Measurements from ENCODE around the gene PDE8B. TPM values are rescaled to one million over a fixed set of nuclear protein-coding genes. Genes with fewer than 3 reads are reported as not detected.

PDE8B gene
- total RNA-seq, 2 donors from 2014 or later, result not detected

GRCh38 chr5:77180167-77181081, 30.1 kb upstream of the PDE8B start:
- Mint-ChIP-seq H3K27me3 (peaks cover 12 to 30% of the 10 kb centered on the region in 2 donors), H3K4me3 (no peak overlapping the region), H3K36me3 (no peaks in the 10 kb centered on the region), H3K27ac (no peak overlapping the region), H3K9me3 (no peaks in the 10 kb centered on the region), H3K4me1 (ENCODE audit: low read depth in 2 of 2) (no peaks in the 10 kb centered on the region)
- ATAC-seq, result peak; percentile 40 to 44
- no peak for DNase-seq (ENCODE audit: low spot score)

GRCh38 chr5:77181173-77181572, 29.3 kb upstream of the PDE8B start:
- Mint-ChIP-seq H3K9me3 (no peaks in the 10 kb centered on the region), H3K36me3 (no peaks in the 10 kb centered on the region), H3K4me3 (no peak overlapping the region), H3K4me1 (ENCODE audit: low read depth in 2 of 2) (no peaks in the 10 kb centered on the region), H3K27ac (no peak overlapping the region), H3K27me3 (peaks cover 16 to 30% of the 10 kb centered on the region in 2 donors)
- DNase-seq (ENCODE audit: low spot score) (no peak), ATAC-seq (no peak)

DNA sequence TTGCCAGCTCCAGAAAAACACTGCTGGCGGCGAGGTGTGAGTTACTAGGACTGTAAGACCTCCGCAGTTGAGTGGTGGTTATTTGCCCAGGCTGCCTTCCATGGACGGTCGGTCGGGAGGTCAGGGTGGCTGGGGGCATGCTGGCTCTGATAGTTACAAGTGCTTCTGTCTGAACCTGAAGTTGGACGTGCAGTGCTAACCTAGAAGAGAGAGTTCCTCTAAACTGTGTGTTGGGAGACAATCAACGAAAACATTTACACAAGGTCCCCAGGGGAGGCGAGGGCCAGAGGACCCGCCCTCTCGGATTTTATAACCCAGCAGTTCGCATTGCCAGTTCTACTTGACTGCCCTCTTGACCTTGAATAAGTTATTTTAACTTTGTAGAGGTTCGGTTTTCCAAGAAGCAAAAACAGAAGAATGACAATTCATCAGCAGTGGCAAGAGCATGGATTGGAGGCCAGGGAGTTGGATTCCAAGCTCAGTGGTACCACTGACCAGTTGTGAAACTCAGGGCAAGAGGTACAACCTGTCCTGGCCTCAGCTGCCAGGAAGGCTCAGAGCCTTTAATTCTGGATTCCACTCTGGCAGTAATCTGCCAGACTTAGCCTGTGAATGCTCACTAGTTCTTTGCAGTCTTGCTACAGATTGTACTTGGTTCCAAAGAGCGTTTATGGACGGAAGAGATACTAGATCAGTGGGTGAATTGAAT, 28.7 kb upstream of the PDE8B start:
- Mint-ChIP-seq H3K27me3 (peaks cover 19 to 31% of the 10 kb centered on the region in 2 donors), H3K36me3 (no peaks in the 10 kb centered on the region), H3K4me1 (ENCODE audit: low read depth in 2 of 2) (no peaks in the 10 kb centered on the region), H3K4me3 (no peak overlapping the region), H3K9me3 (no peaks in the 10 kb centered on the region), H3K27ac (no peak overlapping the region)
- no peak for DNase-seq (ENCODE audit: low spot score)
- no peak for ATAC-seq

DNA sequence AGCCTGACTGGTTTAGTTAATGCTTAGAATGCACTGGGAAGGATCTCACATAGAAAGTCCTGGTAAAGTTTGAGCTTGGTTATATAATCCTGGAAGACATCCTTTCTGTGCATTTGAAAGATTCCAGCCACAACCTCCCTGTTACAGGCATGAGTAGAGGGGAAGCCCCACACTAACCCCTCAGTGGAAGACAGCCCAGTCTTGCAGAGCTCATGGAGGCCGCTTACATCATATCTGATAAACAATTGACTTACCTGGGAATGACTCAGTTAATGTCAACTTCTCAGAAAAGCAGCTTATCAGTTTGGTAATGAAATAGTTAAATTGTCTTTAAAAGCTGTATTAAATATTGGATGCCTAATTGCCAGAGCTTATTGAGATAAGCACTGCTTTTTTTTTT, 28.1 kb upstream of the PDE8B start:
- no peaks in the 10 kb centered on the region for H3K4me1 Mint-ChIP-seq (ENCODE audit: low read depth in 2 of 2)
- H3K27me3 Mint-ChIP-seq, result peaks cover 19 to 37% of the 10 kb centered on the region in 2 donors
- H3K4me3 Mint-ChIP-seq, result no peak overlapping the region
- DNase-seq (ENCODE audit: low spot score), result no peak
- H3K9me3 Mint-ChIP-seq, result no peaks in the 10 kb centered on the region
- H3K27ac Mint-ChIP-seq, result no peak overlapping the region
- H3K36me3 Mint-ChIP-seq, result no peaks in the 10 kb centered on the region
- ATAC-seq, result no peak

DNA sequence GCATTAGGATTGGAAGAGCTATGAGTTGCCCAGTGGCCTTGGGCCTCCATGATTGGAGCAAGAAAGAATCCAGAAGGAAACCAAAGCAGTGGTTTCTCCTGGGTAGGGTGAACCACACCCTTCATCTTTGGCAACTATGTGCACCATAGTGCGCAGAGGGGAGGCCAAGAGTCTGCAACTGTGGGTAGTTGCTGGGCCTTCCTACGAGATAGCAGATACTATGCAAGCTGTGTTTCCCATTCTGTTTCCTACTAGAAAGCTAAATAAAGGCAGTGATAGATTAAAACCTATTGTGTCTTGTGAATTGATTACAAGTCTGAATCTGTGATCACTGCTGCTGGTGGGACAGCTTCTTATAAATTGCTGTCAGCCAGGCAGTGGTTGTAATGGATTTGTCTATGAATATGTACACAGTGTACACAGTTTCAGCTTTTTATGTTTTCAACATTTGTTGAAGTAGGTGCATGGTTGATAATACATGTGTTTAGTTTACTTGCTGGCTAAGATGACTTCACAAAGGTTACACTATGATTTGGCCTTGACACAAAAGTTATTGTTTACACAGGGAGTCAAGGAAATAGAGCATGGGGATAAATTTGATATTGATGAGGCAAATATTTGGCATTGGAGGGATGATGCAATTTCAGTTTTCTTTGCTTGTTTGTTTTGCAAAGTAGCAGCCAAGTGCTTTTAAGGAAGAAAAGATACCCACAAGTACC, 23.7 kb upstream of the PDE8B start:
- no peak for ATAC-seq

GRCh38 chr5:77189421-77189820, 21.1 kb upstream of the PDE8B start:
- Mint-ChIP-seq H3K9me3 (no peaks in the 10 kb centered on the region), H3K4me3 (no peak overlapping the region), H3K36me3 (no peaks in the 10 kb centered on the region), H3K4me1 (ENCODE audit: low read depth in 2 of 2) (no peaks in the 10 kb centered on the region), H3K27me3 (peaks cover 16 to 41% of the 10 kb centered on the region in 2 donors), H3K27ac (no peak overlapping the region)
- DNase-seq (ENCODE audit: low spot score) (no peak), ATAC-seq (peak in 1 of 2 donors; percentile 47)

More for the DNA sequence above, 23.7 kb upstream of the PDE8B start:
- Mint-ChIP-seq H3K36me3 (no peaks in the 10 kb centered on the region), H3K4me3 (no peak overlapping the region), H3K27ac (no peak overlapping the region), H3K27me3 (peaks cover 20 to 42% of the 10 kb centered on the region in 2 donors), H3K4me1 (ENCODE audit: low read depth in 2 of 2) (no peaks in the 10 kb centered on the region), H3K9me3 (no peaks in the 10 kb centered on the region)
- DNase-seq (ENCODE audit: low spot score), result no peak

DNA sequence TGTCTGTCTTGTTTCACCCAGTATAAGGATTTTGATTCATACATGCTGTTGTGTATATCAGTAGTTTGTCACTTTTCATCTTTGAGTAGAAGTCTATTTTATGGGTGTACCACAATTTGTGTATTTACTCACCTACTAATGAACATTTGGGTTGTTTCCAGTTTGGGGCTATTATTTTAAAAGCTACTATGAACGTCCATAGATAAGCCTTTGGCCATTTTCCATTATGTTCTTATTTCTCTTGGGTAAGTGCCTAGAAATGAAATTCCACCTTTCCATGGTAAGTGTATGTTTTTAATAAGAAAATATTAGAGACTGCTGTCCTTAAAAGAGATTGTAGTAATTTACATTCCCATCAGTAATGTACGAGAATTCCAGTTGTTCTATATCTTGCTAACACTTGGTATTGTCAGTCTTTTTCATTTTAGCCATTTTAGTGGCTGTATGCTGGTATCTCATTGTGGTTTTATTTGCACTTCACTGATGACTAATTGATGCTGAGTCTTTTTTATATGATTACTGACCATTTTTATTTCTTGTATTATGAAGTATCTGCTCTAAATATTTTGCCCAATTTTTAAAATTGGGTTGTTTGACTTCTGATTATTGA, 17.9 kb upstream of the PDE8B start:
- no peak for DNase-seq (ENCODE audit: low spot score)
- Mint-ChIP-seq H3K27me3 (peaks cover 17 to 54% of the 10 kb centered on the region in 2 donors), H3K27ac (no peak overlapping the region), H3K9me3 (no peaks in the 10 kb centered on the region), H3K36me3 (peaks cover 2% of the 10 kb centered on the region), H3K4me3 (no peak overlapping the region), H3K4me1 (ENCODE audit: low read depth in 2 of 2) (no peaks in the 10 kb centered on the region)
- no peak for ATAC-seq

DNA sequence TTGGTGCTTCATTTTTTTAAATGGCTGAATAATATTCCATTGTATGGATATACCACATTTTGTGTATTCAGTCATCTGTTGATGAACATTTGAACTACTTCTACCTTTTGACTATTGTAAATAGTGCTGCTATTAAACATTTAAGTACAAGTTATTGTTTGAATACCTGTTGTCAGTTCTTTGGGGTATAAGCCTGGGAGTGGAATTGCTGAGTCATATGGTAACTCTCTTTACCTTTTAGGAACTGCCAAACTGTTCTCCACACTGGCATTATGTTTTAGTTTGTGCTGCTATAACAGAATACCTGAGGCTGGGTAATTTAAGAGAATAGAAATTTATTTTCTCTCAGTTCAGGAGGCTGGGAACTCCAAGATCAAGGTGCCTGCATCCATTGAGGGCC, 15.7 kb upstream of the PDE8B start:
- Mint-ChIP-seq H3K4me1 (ENCODE audit: low read depth in 2 of 2) (no peaks in the 10 kb centered on the region), H3K4me3 (no peak overlapping the region), H3K36me3 (peaks cover 14% of the 10 kb centered on the region), H3K27me3 (peaks cover 15 to 49% of the 10 kb centered on the region in 2 donors), H3K27ac (no peak overlapping the region), H3K9me3 (no peaks in the 10 kb centered on the region)
- ATAC-seq (no peak), DNase-seq (ENCODE audit: low spot score) (no peak)

DNA sequence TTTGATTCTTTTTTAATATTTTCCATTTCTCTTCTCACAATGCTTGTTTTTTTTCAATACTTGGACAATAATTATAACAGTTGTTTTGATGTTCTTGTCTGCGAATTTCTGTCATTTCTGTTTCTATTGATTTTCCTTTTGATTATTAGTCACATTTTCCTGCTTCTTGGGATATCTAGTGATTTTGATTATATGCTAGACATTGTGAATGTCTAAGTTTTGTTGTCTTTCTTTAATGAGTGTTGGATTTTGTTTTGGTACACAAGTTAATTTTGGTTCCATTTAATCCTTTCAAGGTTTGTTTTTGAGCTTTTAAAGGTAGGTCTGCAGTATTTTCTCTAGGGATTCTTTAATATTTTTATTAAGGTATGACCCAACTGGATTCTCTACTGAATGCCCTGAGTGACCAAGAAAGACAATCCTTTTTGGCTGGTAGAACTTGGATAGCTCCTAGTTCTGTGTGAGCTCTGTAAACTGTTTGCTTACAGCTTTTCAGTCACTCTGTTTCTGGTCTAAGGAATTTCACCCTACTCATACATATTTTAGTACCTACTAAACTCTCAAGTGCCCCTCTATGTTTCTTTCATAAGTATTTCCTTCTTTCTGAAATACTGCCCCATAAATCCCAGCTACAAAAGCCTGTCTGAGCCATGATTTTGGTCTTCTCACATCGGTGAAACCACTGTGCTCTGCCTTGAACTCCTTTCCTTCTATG, 12.5 kb upstream of the PDE8B start:
- DNase-seq (ENCODE audit: low spot score) (no peak), ATAC-seq (no peak)
- H3K9me3 Mint-ChIP-seq, result no peaks in the 10 kb centered on the region
- no peak overlapping the region for H3K4me3 Mint-ChIP-seq
- no peak overlapping the region for H3K27ac Mint-ChIP-seq
- H3K36me3 Mint-ChIP-seq, result peaks cover 14% of the 10 kb centered on the region
- peaks cover 15 to 49% of the 10 kb centered on the region in 2 donors for H3K27me3 Mint-ChIP-seq
- H3K4me1 Mint-ChIP-seq (ENCODE audit: low read depth in 2 of 2), result no peaks in the 10 kb centered on the region

DNA sequence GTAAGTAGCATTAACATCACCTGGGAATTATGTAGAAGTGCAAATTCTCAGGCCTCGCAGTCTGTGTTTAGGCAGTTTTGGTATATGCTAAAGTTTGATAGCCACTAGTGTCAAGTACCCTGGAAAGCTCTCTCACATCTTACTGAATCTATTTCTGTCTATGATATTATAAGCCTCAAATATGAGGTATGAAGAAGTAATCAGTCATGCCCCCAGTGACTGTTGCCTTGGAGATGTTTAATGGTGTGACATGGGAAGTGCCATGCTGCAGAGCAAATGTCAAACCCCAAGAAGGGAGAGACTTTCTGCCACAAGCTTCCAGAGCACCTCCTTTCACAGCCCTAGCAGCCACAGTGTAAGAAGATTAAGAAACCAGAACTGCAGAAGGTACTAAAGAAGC, 9.8 kb upstream of the PDE8B start:
- ATAC-seq (no peak), DNase-seq (ENCODE audit: low spot score) (no peak)
- H3K4me1 Mint-ChIP-seq (ENCODE audit: low read depth in 2 of 2), result no peaks in the 10 kb centered on the region
- no peaks in the 10 kb centered on the region for H3K9me3 Mint-ChIP-seq
- no peak overlapping the region for H3K4me3 Mint-ChIP-seq
- no peak overlapping the region for H3K27ac Mint-ChIP-seq
- peaks cover 14% of the 10 kb centered on the region for H3K36me3 Mint-ChIP-seq
- H3K27me3 Mint-ChIP-seq, result peaks cover 14 to 40% of the 10 kb centered on the region in 2 donors

GRCh38 chr5:77202145-77202544, 8.3 kb upstream of the PDE8B start:
- ATAC-seq (no peak), DNase-seq (ENCODE audit: low spot score) (no peak)
- Mint-ChIP-seq H3K9me3 (no peaks in the 10 kb centered on the region), H3K4me3 (no peak overlapping the region), H3K4me1 (ENCODE audit: low read depth in 2 of 2) (no peaks in the 10 kb centered on the region), H3K27me3 (peaks cover 22 to 39% of the 10 kb centered on the region in 2 donors), H3K36me3 (peaks cover 14% of the 10 kb centered on the region), H3K27ac (no peak overlapping the region)

- Mint-ChIP-seq H3K36me3 (no peaks in the 10 kb centered on the region), H3K27ac (no peak overlapping the region), H3K27me3 (peaks cover 31 to 43% of the 10 kb centered on the region in 2 donors), H3K4me3 (no peak overlapping the region), H3K4me1 (ENCODE audit: low read depth in 2 of 2) (peaks cover 5 to 6% of the 10 kb centered on the region in 2 donors), H3K9me3 (no peaks in the 10 kb centered on the region)
- DNase-seq (ENCODE audit: low spot score) (no peak), ATAC-seq (no peak)
These were observed 5.5 kb upstream of the PDE8B start for GRCh38 chr5:77204967-77205366.

Measured in natural killer cell treated with Interleukin-12 subunit alpha and Interleukin-12 subunit beta and Interleukin-15 and Interleukin-18, amount 100 ng/mL, for 72 hours (primary cell).